K562 (cell line): ENCODE results near the gene CTTNBP2. TPM values are rescaled to one million over a fixed set of nuclear protein-coding genes. Genes with fewer than 3 reads are reported as not detected.

ENCODE experiments used
- ATAC-seq: fragments of 200-7000 bp; cut with Tn5 transposase; 3 replicates; pipeline ENCODE4 v1.9.1; 2020; ENCODE audit warnings: moderate library complexity
- BruUV-seq: library from RNA; stranded (reverse); fragments of 400-500 nt; replicated peaks from 2 replicates; lab custom pipeline; 2021; lab: Mats Ljungman, UMichigan
- CTCF ChIA-PET: fragments of 300-600 bp; formaldehyde crosslinking; extraction: SDS; loops from one replicate; lab custom pipeline; 2021; ENCODE audit warnings: low intra/inter-chr PET ratio; lab: Yijun Ruan, JAX
- POLR2A ChIA-PET: fragments of 300-600, 350-650 bp; sonication (Branson Sonifier 250); formaldehyde crosslinking; extraction: SDS; loops from one replicate; lab custom pipeline; 2021; ENCODE audit warnings: antibody characterized with exemption, inconsistent platforms; lab: Yijun Ruan, JAX
- DNase-seq, 4 experiments: peaks; one replicate each; pipeline versions ENCODE4 v3.0.0 to v3.0.0-alpha.2; 2011 to 2018; ENCODE audit warnings: low spot score in 3 of 4, mixed read lengths in 3 of 4; ENCODE audit errors: extremely low read depth in 1 of 4
- FAIRE-seq: peaks from 2 replicates; lab custom pipeline; 2011; peaks lifted over from hg19 to GRCh38; lab: Jason Lieb, UNC
- H2AFZ ChIP-seq: 2 replicates; pipeline ENCODE4 v1.6.0; 2011; ENCODE audit warnings: low read depth, low read length, control low read depth, inconsistent platforms
- H3K27ac ChIP-seq: fragments of 200-600 bp; 3 replicates; pipeline ENCODE4 v1.8.0; 2011; ENCODE audit warnings: low read depth, mild to moderate bottlenecking, control low read depth, inconsistent platforms, low read length, moderate library complexity, mixed read lengths; ENCODE audit errors: extremely low read depth
- H3K27me3 ChIP-seq, 2 experiments: fragments of 300-600 bp in 1 of 2; 2 replicates in 1 of 2; 3 replicates in 1 of 2; pipeline versions ENCODE4 v1.6.0 to v1.8.0; 2011; ENCODE audit warnings: inconsistent platforms in 2 of 2, low read length in 2 of 2, mild to moderate bottlenecking in 1 of 2, mixed read lengths in 1 of 2, moderate library complexity in 1 of 2; ENCODE audit not compliant: control insufficient read depth in 2 of 2, insufficient read depth in 2 of 2
- H3K36me3 ChIP-seq: fragments of 300-600 bp; 3 replicates; pipeline ENCODE4 v1.8.0; 2011; ENCODE audit warnings: mild to moderate bottlenecking, low read length, inconsistent platforms; ENCODE audit not compliant: control insufficient read depth, insufficient read depth
- H3K4me1 ChIP-seq, 2 experiments: fragments of 200-600 bp in 1 of 2; replicated peaks in 1 of 2; 2 replicates in 1 of 2; 3 replicates in 1 of 2; pipeline versions ENCODE4 v1.5.1 to v1.8.0; 2011; ENCODE audit warnings: inconsistent platforms in 2 of 2, low read length in 2 of 2, mild to moderate bottlenecking in 1 of 2, mixed read lengths in 1 of 2, moderate library complexity in 1 of 2; ENCODE audit not compliant: control insufficient read depth in 2 of 2, insufficient read depth in 2 of 2
- H3K4me2 ChIP-seq: 2 replicates; pipeline ENCODE4 v1.6.1; 2011; ENCODE audit warnings: low read length, control low read depth, inconsistent platforms, mixed read lengths; ENCODE audit not compliant: insufficient read depth
- H3K4me3 ChIP-seq: fragments of 200-600 bp; sonication (generic), shearing (Covaris generic); 2 replicates; pipeline ENCODE4 v1.5.1; 2016; ENCODE audit warnings: control low read depth, inconsistent platforms
- H3K79me2 ChIP-seq: fragments of 200-600 bp; 3 replicates; pipeline ENCODE4 v1.8.0; 2011; ENCODE audit warnings: low read length, inconsistent platforms; ENCODE audit not compliant: control insufficient read depth, insufficient read depth
- H3K9ac ChIP-seq, 2 experiments: 2 replicates each; pipeline versions ENCODE4 v1.6.0 to v1.6.1; 2011; ENCODE audit warnings: low read depth in 2 of 2, low read length in 2 of 2, control low read depth in 1 of 2, inconsistent platforms in 1 of 2, mild to moderate bottlenecking in 1 of 2, mixed read lengths in 1 of 2; ENCODE audit not compliant: insufficient read depth in 1 of 2
- H3K9me1 ChIP-seq: one replicate; pipeline ENCODE4 v1.6.0; 2011; ENCODE audit warnings: inconsistent platforms, mild to moderate bottlenecking, low read length, moderate library complexity; ENCODE audit not compliant: control insufficient read depth, insufficient read depth
- H3K9me3 ChIP-seq: replicated peaks from 2 replicates; pipeline ENCODE4 v1.5.1; 2011; ENCODE audit warnings: low read depth, low read length, inconsistent platforms; ENCODE audit not compliant: control insufficient read depth, insufficient read depth
- H4K20me1 ChIP-seq: replicated peaks from 2 replicates; pipeline ENCODE4 v1.6.1; 2011; ENCODE audit warnings: low read length, inconsistent platforms, mixed read lengths; ENCODE audit not compliant: control insufficient read depth, insufficient read depth
- EGR1 ChIP-seq: fragments of 450-650 bp; conservative IDR thresholded peaks from 2 replicates; pipeline ENCODE4 v1.6.1; 2017; ENCODE audit warnings: mild to moderate bottlenecking
- FIP1L1 ChIP-seq: fragments of 200-400 bp; formaldehyde crosslinking; IDR thresholded peaks from 2 replicates; pipeline ENCODE4 v1.6.1; 2018; ENCODE audit warnings: mild to moderate bottlenecking, low read depth, low read length; ENCODE audit not compliant: poor library complexity, severe bottlenecking
- GATAD2B ChIP-seq: fragments of 450-650 bp; IDR thresholded peaks from 2 replicates; pipeline ENCODE4 v1.6.1; 2017; ENCODE audit warnings: mild to moderate bottlenecking, borderline replicate concordance
- KAT8 ChIP-seq: fragments of 450-650 bp; IDR thresholded peaks from 2 replicates; pipeline ENCODE4 v1.6.1; 2016; ENCODE audit warnings: low read depth, mild to moderate bottlenecking
- MAFG ChIP-seq: fragments of 450-650 bp; conservative IDR thresholded peaks from 2 replicates; pipeline ENCODE4 v1.6.1; 2016; ENCODE audit warnings: missing genetic modification characterization, missing compliant biosample characterization
- MCM2 ChIP-seq: fragments of 450-650 bp; IDR thresholded peaks from 2 replicates; pipeline ENCODE4 v1.6.1; 2017; ENCODE audit warnings: low read depth, mild to moderate bottlenecking
- MLX ChIP-seq, 2 experiments: fragments of 450-650 bp in 1 of 2; sonication (generic) in 1 of 2; formaldehyde crosslinking; conservative IDR thresholded peaks; 2 replicates each; pipeline versions ENCODE4 v1.4.0 to v1.8.1; 2020 to 2022; ENCODE audit warnings: mild to moderate bottlenecking in 1 of 2, missing genetic modification reagents in 1 of 2
- MNT ChIP-seq, 2 experiments: fragments of 450-650 bp; conservative IDR thresholded peaks; 2 replicates each; pipeline ENCODE4 v1.6.1; 2017; ENCODE audit warnings: mild to moderate bottlenecking in 2 of 2, moderate library complexity in 2 of 2
- PHF21A ChIP-seq: fragments of 450-650 bp; IDR thresholded peaks from 2 replicates; pipeline ENCODE4 v1.6.1; 2017; ENCODE audit warnings: low read depth, borderline replicate concordance
- ZEB2 ChIP-seq: fragments of 450-650 bp; IDR thresholded peaks from 2 replicates; pipeline ENCODE4 v1.6.1; 2016
- ZNF830 ChIP-seq: fragments of 250-450 bp; sonication (Bioruptor Pico); IDR thresholded peaks from 2 replicates; pipeline ENCODE4 v1.5.0; 2021; ENCODE audit warnings: mild to moderate bottlenecking
- WGBS: fragments of 100-300 bp; shearing (Covaris generic); methylation state at CpG from one replicate; pipeline ENCODE4 v1.1.6; 2016; ENCODE audit warnings: low coverage, mixed read lengths; ENCODE audit not compliant: insufficient coverage; ENCODE audit errors: missing lambda C conversion rate; 5-methylcytosine and 5-hydroxymethylcytosine counted together
- in situ Hi-C: fragments of 300-500 bp; cut with MboI; formaldehyde crosslinking; loops from 4 replicates; pipeline ENCODE4 v1.15.0; 2018; ENCODE audit warnings: inconsistent platforms, mixed read lengths
- intact Hi-C: fragments of 100-400 bp; cut with micrococcal nuclease; formaldehyde crosslinking; loops from 2 replicates; pipeline ENCODE4 v1.14.2; 2022
- polyA plus RNA-seq, 8 experiments: library from polyadenylated mRNA; depleted of rRNA in 4 of 8; stranded (reverse) in 5 of 8; unstranded in 3 of 8; fragments of >200 nt; fragmentation: Nextera tagmentation in 2 of 8; fragmentation: Illumina TruSeq in 1 of 8; extraction: Ambion mirVana in 2 of 8; extraction: Trizol in 1 of 8; gene quantifications; 2 replicates each; pipeline versions ENCODE4 v1.2.1 to v1.2.3, GENCODE V29; 2011 to 2014; ENCODE audit warnings: inconsistent platforms in 1 of 8, missing spikeins in 1 of 8
- total RNA-seq, 7 experiments: library from RNA; depleted of rRNA in 6 of 7; stranded (reverse); fragments of >200 nt in 6 of 7; fragmentation: Illumina TruSeq in 2 of 7; extraction: Trizol in 2 of 7; gene quantifications; 2 replicates each; pipeline versions ENCODE4 v1.2.1 to v1.2.3, GENCODE V29; 2011 to 2021; ENCODE audit warnings: low replicate concordance in 1 of 7

Gene CTTNBP2
- total and polyA plus RNA-seq, 9 of the 15 experiments (the other 6 are each of a cell fraction or from before 2014, with no cell fraction given): 0.05 TPM; not detected in 8

- TF ChIP-seq MAFG (tag): no peak
- no peak for TF ChIP-seq ZNF830 (CRISPR knock-in tag)
- TF ChIP-seq GATAD2B: no peak
- TF ChIP-seq FIP1L1: no peak
These were observed 35.0 kb upstream of the CTTNBP2 start (continued) for GRCh38 chr7:117908031-117908795.

GRCh38 chr7:117907049-117907640 is 33.9 kb upstream of the CTTNBP2 start:
- Histone ChIP-seq H3K36me3 (no peaks in the 10 kb centered on the region), H4K20me1 (no peaks in the 10 kb centered on the region), H3K27me3 (no peaks in the 10 kb centered on the region), H2AFZ (no peak overlapping the region), H3K4me3 (no peak overlapping the region), H3K9ac (no peak overlapping the region), H3K27ac (no peak overlapping the region), H3K4me2 (no peak overlapping the region), H3K4me1 (no peaks in the 10 kb centered on the region), H3K79me2 (no peaks in the 10 kb centered on the region), H3K9me3 (no peaks in the 10 kb centered on the region), H3K9me1 (no peaks in the 10 kb centered on the region)
- in situ Hi-C loops: no loop called here
- intact Hi-C loops: no loop called here
- no peak for FAIRE-seq
- ChIA-PET CTCF (no interaction called here), POLR2A (no interaction called here)
- 0% methylated on average over 4 of the region's 4 CpGs for WGBS
- no TSS peak for BruUV-seq
- DNase-seq: no peak
- TF ChIP-seq EGR1 (peak; percentile 67; the same call in 1 of the 2 replicates), MNT (conservative IDR thresholded peaks at IDR 0.05) (no peak), KAT8 (no peak), PHF21A (no peak), MLX (CRISPR knock-in tag; conservative IDR thresholded peaks at IDR 0.05) (no peak), ZEB2 (no peak), MCM2 (no peak)
- no peak for ATAC-seq
